MM.1S (cell line): ENCODE measurements around the gene NHSL2.

Source experiments
- DNase-seq: peaks from one replicate; pipeline ENCODE4 v3.0.0-alpha.2; 2015
- H2AFZ ChIP-seq: fragments of 300-600 bp; sonication (generic); 2 replicates; pipeline ENCODE4 v1.6.0; 2016; ENCODE audit warnings: antibody characterized with exemption, low read length
- H3F3A ChIP-seq: fragments of 300-600 bp; sonication (generic); 2 replicates; pipeline ENCODE4 v1.6.1; 2016; ENCODE audit warnings: mild to moderate bottlenecking, antibody characterized with exemption, low read length, moderate library complexity, mixed read lengths; ENCODE audit not compliant: insufficient read depth
- H3K27ac ChIP-seq: fragments of 300-600 bp; sonication (generic); 2 replicates; pipeline ENCODE4 v1.5.1; 2016; ENCODE audit warnings: mild to moderate bottlenecking, low read length
- H3K27me3 ChIP-seq: fragments of 300-600 bp; sonication (generic); replicated peaks from 2 replicates; pipeline ENCODE4 v1.6.0; 2016; ENCODE audit warnings: low read length; ENCODE audit not compliant: insufficient read depth
- H3K36me3 ChIP-seq: fragments of 300-600 bp; sonication (generic); replicated peaks from 2 replicates; pipeline ENCODE4 v1.6.1; 2016; ENCODE audit warnings: mild to moderate bottlenecking, low read length, mixed read lengths; ENCODE audit not compliant: insufficient read depth
- H3K4me1 ChIP-seq: fragments of 300-600 bp; sonication (generic); 2 replicates; pipeline ENCODE4 v1.6.1; 2016; ENCODE audit warnings: low read length, mixed read lengths
- H3K4me2 ChIP-seq: fragments of 300-600 bp; sonication (generic); 2 replicates; pipeline ENCODE4 v1.6.0; 2016; ENCODE audit warnings: low read depth, low read length
- H3K4me3 ChIP-seq: fragments of 300-600 bp; sonication (generic); 2 replicates; pipeline ENCODE4 v1.5.1; 2016; ENCODE audit warnings: low read length, mixed read lengths
- H3K79me2 ChIP-seq: fragments of 300-600 bp; sonication (generic); 2 replicates; pipeline ENCODE4 v1.6.1; 2016; ENCODE audit warnings: mixed run types, low read length, mixed read lengths
- H3K9ac ChIP-seq: fragments of 300-600 bp; sonication (generic); 2 replicates; pipeline ENCODE4 v1.6.1; 2016; ENCODE audit warnings: low read length, mixed read lengths
- H3K9me2 ChIP-seq: fragments of 300-600 bp; sonication (generic); replicated peaks from 2 replicates; pipeline ENCODE4 v1.6.1; 2016; ENCODE audit warnings: mild to moderate bottlenecking, low read length, mixed read lengths; ENCODE audit not compliant: insufficient read depth
- H3K9me3 ChIP-seq: fragments of 300-600 bp; sonication (generic); replicated peaks from 2 replicates; pipeline ENCODE4 v1.6.1; 2016; ENCODE audit warnings: mild to moderate bottlenecking, low read length, mixed read lengths; ENCODE audit not compliant: insufficient read depth
- H4K20me1 ChIP-seq: fragments of 300-600 bp; sonication (generic); 2 replicates; pipeline ENCODE4 v1.6.1; 2016; ENCODE audit warnings: mild to moderate bottlenecking, low read length, moderate library complexity, mixed read lengths; ENCODE audit not compliant: insufficient read depth
- EZH2 ChIP-seq: fragments of 300-600 bp; sonication (generic); optimal IDR thresholded peaks from 2 replicates; pipeline ENCODE3; 2017; ENCODE audit warnings: low read depth, mild to moderate bottlenecking, antibody characterized with exemption, low read length, mixed read lengths
- EZH2phosphoT487 ChIP-seq: fragments of 300-600 bp; sonication (generic); IDR thresholded peaks from 2 replicates; pipeline ENCODE4 v1.6.1; 2018; ENCODE audit warnings: antibody characterized with exemption, low read length
- TF ChIP-seq, protein P1 (sequence below): fragments of 300-600 bp; sonication (generic); IDR thresholded peaks from 2 replicates; pipeline ENCODE4 v1.5.1; 2016; ENCODE audit warnings: antibody characterized with exemption, low read length, mixed read lengths

NHSL2 gene

DNA sequence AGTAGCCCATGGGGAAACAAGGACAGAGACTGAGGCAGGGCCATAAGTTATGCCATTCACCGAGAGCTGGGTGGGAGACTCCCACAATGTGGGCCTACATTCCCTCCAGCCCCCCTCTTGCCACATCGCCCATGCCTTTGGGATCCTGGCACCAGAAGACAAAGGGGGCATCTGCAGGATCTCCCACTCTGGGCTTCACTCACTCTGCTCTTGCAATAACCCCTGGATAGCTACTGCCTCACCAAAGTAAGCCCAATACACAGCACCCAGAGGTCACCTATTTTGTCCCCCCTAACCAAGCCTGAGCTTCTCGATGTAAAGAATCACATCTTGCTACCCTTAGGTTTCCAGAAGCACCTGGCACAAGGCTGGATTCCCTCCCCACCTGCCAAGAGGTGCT lies 221.8 kb downstream of the NHSL2 start:
- TF ChIP-seq EZH2phosphoT487, result no peak
- TF ChIP-seq EZH2, result no peak
- TF ChIP-seq, protein P1, sequence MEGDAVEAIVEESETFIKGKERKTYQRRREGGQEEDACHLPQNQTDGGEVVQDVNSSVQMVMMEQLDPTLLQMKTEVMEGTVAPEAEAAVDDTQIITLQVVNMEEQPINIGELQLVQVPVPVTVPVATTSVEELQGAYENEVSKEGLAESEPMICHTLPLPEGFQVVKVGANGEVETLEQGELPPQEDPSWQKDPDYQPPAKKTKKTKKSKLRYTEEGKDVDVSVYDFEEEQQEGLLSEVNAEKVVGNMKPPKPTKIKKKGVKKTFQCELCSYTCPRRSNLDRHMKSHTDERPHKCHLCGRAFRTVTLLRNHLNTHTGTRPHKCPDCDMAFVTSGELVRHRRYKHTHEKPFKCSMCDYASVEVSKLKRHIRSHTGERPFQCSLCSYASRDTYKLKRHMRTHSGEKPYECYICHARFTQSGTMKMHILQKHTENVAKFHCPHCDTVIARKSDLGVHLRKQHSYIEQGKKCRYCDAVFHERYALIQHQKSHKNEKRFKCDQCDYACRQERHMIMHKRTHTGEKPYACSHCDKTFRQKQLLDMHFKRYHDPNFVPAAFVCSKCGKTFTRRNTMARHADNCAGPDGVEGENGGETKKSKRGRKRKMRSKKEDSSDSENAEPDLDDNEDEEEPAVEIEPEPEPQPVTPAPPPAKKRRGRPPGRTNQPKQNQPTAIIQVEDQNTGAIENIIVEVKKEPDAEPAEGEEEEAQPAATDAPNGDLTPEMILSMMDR, result no peak
- Histone ChIP-seq H3K36me3 (no peaks in the 10 kb centered on the region), H3K9me2 (no peaks in the 10 kb centered on the region), H3K9ac (no peak overlapping the region; the same call in 1 of the 2 replicates), H3K79me2 (no peaks in the 10 kb centered on the region), H4K20me1 (no peaks in the 10 kb centered on the region), H3K9me3 (no peaks in the 10 kb centered on the region), H3F3A (no peaks in the 10 kb centered on the region), H3K4me1 (no peaks in the 10 kb centered on the region), H3K27me3 (no peaks in the 10 kb centered on the region), H3K4me2 (peak overlapping the region; percentile 51), H3K27ac (no peak overlapping the region; the same call in 1 of the 2 replicates), H2AFZ (peak overlapping the region; percentile 43; the same call in 1 of the 2 replicates), H3K4me3 (peak overlapping the region; percentile 56)
- no peak for DNase-seq

DNA sequence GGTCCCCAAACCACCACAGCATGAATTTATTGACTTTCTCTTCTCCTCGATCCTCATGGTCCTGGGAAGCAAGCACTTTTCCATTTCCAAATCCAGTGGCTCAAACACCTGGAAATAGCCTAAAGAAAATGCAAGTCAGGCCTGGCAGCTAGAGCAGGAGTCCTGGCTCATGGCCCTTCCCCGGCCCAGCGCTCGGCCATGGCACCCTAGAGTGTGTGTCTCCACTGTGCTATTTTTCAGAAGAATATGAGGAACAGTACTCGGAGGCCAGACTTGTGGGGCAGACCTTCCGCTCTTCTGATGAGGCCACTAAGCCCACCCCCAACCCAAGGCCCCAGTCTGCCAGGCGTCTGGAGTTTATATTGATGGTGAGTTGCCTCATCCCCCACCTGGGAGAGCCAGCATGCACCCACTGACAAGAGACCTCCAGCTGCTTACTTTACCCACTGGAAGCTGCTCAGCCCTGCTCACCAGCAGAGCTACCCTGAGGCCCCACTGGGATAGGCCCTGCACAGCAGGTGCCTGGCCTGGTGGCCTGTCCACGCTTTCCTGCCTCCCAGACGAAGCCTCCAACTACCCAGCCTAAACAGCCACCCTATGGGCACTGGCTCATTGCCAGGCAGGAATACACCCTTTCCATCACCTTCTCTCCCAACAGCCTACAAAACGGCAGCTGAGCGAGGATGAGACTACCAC lies 223.4 kb downstream of the NHSL2 start:
- no peaks in the 10 kb centered on the region for H3F3A ChIP-seq
- no peak for DNase-seq
- TF ChIP-seq EZH2, result no peak
- no peak for TF ChIP-seq EZH2phosphoT487
- TF ChIP-seq, protein P1, result no peak
- H2AFZ ChIP-seq, result no peak overlapping the region
- no peaks in the 10 kb centered on the region for H3K4me1 ChIP-seq
- H3K9me3 ChIP-seq, result no peaks in the 10 kb centered on the region
- H4K20me1 ChIP-seq, result no peaks in the 10 kb centered on the region
- H3K79me2 ChIP-seq, result no peaks in the 10 kb centered on the region
- no peaks in the 10 kb centered on the region for H3K36me3 ChIP-seq
- H3K4me3 ChIP-seq, result no peak overlapping the region
- no peaks in the 10 kb centered on the region for H3K27me3 ChIP-seq
- H3K27ac ChIP-seq, result no peak overlapping the region
- no peak overlapping the region for H3K4me2 ChIP-seq
- no peaks in the 10 kb centered on the region for H3K9me2 ChIP-seq
- no peak overlapping the region for H3K9ac ChIP-seq

DNA sequence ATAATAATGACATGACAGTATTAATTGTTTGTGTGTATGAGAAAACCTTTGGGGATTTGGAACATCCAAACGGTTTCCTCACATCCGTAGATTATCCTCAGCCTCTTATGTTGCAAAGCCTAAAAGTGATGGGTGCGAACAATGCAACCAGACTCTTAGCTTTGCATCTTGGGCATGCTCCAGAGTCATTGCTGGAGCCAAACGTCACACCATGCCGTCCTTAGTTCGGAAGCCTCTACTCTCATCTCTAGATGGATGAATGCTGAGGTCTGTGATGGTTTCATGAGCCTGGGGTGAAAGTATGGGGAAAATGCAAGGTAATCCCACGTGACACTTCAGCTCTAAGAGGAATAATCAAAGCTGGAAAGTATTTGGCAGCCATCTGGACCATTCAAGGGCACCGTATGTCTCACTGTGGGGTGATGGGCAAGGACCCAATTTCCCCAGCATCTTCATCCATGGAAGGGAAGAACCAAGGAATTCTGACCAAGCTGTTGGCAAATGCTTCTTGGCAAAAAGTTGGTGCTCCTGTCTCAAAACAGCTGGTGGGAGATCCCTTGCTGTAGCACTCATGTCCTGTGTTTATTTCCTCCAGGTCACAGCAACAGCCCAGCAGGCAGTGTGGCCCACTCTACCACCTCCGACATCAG lies 227.3 kb downstream of the NHSL2 start:
- H2AFZ ChIP-seq, result no peak overlapping the region
- H3K27ac ChIP-seq, result no peak overlapping the region
- TF ChIP-seq, protein P1, result no peak
- TF ChIP-seq EZH2phosphoT487, result no peak
- no peak for TF ChIP-seq EZH2
- no peaks in the 10 kb centered on the region for H3K79me2 ChIP-seq
- H3K9me3 ChIP-seq, result no peaks in the 10 kb centered on the region
- no peak overlapping the region for H3K9ac ChIP-seq
- no peak overlapping the region for H3K4me2 ChIP-seq
- H3F3A ChIP-seq, result no peaks in the 10 kb centered on the region
- no peak for DNase-seq
- no peaks in the 10 kb centered on the region for H4K20me1 ChIP-seq
- H3K4me3 ChIP-seq, result no peak overlapping the region
- H3K4me1 ChIP-seq, result peaks cover 7% of the 10 kb centered on the region
- H3K27me3 ChIP-seq, result no peaks in the 10 kb centered on the region
- no peaks in the 10 kb centered on the region for H3K36me3 ChIP-seq
- no peaks in the 10 kb centered on the region for H3K9me2 ChIP-seq
